ENCODE data around the gene PSMD12. TPM values are rescaled to one million over a fixed set of nuclear protein-coding genes. Genes with fewer than 3 reads are reported as not detected.
"Not testable (repeated sequence)": the region's sequence is repeated elsewhere in the genome, so short reads cannot be mapped to it uniquely, and the experiment has no call there.

Gene PSMD12
- total RNA-seq (48.0 TPM), polyA plus RNA-seq (21.1 TPM)

DNA sequence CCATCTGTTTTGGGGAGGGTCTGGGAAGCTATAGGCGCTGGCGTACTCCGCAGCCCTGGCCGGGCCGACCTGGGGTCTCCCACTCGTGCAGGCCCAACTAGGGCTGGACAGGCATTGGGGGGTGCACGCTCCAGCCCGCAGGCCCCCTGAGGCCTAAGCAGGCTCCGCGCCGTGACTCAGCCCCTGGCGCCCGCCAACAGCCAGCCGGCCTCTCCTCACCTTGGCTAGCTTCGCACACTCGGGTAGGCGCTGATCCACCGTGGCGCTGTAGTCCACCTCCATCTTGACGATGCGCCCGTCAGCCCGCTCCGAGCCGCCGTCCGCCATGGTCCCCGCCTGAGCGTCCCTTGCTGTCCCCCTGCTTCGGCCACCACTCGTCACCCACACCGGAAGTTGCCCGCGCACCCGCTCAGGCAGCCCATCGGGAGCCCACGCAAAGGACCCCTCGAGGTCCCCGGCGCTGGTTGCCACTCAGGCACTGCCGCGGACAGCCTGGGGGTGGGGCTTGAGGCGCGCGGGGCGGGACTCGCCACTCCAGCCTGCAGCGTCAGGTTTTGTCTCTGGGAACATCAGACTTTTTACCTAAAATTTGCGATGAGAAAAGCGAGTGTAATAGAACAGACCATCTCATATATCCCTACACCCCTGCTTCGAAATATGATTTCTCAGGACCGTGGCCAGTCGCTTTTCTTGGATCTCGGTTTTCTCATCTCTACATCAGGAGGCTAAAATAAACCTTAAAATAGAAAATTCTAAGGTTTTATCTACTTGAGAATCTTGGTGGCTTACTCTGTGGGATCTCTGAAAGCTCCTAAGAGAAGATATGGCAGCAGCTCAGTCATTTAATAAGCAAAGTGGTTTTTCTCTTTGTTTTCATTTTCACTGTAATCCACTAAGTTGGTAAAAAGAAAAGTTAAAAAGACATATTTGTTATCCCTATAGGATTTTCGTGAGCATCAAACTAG lies at the start of gene PSMD12:
PSMD12 (minus strand) TSS at position 385 of the 965 bp plus-strand sequence; CDS start at position 327, 58 bp downstream.
- peak within 1 kb of the TSS; percentile 96 for H3K27ac ChIP-seq (ENCODE audit: low read depth)
- DNase-seq (ENCODE audit: extremely low spot score), result peak; percentile 87
- WGBS, result 1% methylated on average over 55 of the region's 55 CpGs
- H3K4me1 ChIP-seq (ENCODE audit: insufficient read depth), result peaks cover 3% of the 10 kb centered on the region
- H3K36me3 ChIP-seq (ENCODE audit: insufficient read depth), result no peaks in the 10 kb centered on the region
- H3K4me3 ChIP-seq (ENCODE audit: low read depth, low read length), result peak within 1 kb of the TSS; percentile 79

DNA sequence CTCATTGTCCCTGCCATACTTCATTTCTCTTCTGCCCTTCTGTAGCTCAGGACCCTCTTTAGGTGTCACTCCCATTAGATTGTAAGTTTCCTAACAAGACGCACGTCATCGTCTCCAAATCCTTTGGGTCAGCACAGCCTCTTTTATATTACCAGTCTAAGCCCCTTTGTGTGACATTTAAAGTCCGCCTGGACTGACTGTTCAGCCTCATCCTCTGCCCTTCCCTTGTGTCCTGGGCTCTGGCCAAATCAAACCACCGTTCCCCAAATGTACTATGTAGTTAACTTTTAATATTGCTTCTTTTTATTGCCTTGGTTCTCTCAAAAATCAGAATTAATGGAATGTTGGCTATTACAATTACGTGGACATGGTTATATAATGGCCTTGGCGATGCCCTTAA lies 48.9 kb upstream of the PSMD12 start:
- WGBS, result 72% methylated on average over 7 of the region's 7 CpGs
- DNase-seq (ENCODE audit: extremely low spot score), result no peak
- Histone ChIP-seq H3K4me3 (ENCODE audit: low read depth, low read length) (no peak overlapping the region), H3K27ac (ENCODE audit: low read depth) (no peak overlapping the region), H3K36me3 (ENCODE audit: insufficient read depth) (no peaks in the 10 kb centered on the region), H3K4me1 (ENCODE audit: insufficient read depth) (no peaks in the 10 kb centered on the region)

DNA sequence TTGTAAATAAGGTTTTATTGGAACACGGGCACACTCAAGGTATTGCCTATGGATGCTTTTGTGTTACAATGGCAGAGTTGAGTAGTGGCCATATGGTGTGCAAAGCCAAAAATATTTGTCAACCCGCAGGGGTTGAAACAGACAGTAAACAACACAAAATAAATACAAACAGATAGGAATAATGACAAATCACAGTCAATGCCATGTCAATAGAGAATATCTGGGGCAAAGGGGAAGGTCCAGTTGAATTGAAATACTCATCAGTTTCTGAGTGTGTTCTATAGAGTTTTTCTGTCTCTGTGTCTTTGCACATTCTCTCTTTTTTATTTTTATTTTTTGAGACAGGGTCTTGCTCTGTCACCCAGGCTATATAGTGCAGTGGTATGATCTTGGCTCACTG lies 48.2 kb upstream of the PSMD12 start:
- H3K4me3 ChIP-seq (ENCODE audit: low read depth, low read length), result no peak overlapping the region
- no peaks in the 10 kb centered on the region for H3K36me3 ChIP-seq (ENCODE audit: insufficient read depth)
- DNase-seq (ENCODE audit: extremely low spot score), result no peak
- H3K27ac ChIP-seq (ENCODE audit: low read depth), result no peak overlapping the region
- no peaks in the 10 kb centered on the region for H3K4me1 ChIP-seq (ENCODE audit: insufficient read depth)
- WGBS, result 98% methylated on average over 2 of the region's 2 CpGs

DNA sequence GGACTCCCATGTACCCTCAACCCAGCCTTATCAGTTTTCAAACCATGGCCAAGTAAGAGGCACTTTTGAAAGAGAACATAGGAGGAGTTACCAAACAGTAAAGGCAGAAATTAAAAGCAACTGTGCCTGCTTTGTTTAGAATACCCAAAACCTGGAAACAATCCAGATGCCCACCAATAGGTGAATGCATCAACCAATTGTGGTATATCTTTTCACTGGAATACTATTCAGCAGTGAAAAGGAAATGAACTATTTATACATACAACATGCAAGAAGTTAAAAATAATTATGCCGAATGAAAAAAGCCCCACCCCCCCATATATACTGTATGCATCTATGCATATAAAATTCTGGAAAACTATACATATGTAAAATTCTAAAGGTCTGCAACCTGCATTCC lies 47.8 kb upstream of the PSMD12 start:
- H3K27ac ChIP-seq (ENCODE audit: low read depth), result no peak overlapping the region

DNA sequence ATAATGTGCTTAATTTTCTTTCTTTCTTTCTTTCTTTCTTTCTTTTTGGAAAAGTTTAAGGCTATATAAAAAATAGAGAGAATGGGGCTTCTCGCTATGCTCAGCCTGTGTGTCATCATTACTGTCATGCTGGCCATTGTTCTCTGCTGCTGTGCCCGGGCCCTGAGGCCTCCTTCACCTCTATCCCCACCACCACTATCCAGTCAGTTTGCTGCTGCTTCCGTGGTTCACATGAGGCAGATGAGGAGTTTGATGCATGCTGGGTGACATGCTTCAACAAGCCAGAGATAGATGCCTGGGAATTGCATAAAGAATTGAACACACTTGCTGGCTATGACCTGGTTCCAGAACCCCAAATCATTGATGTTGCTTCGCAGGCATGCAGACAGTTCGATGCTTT lies 47.0 kb upstream of the PSMD12 start:
- no peak overlapping the region for H3K27ac ChIP-seq (ENCODE audit: low read depth)
- 88% methylated on average over 5 of the region's 5 CpGs for WGBS
- no peaks in the 10 kb centered on the region for H3K4me1 ChIP-seq (ENCODE audit: insufficient read depth)
- no peaks in the 10 kb centered on the region for H3K36me3 ChIP-seq (ENCODE audit: insufficient read depth)
- no peak overlapping the region for H3K4me3 ChIP-seq (ENCODE audit: low read depth, low read length)
- no peak for DNase-seq (ENCODE audit: extremely low spot score)

More for the DNA sequence above, 47.8 kb upstream of the PSMD12 start:
- Histone ChIP-seq H3K36me3 (ENCODE audit: insufficient read depth) (no peaks in the 10 kb centered on the region), H3K4me1 (ENCODE audit: insufficient read depth) (no peaks in the 10 kb centered on the region), H3K4me3 (ENCODE audit: low read depth, low read length) (no peak overlapping the region)
- WGBS, result 99% methylated on average over 1 of the region's 1 CpG
- DNase-seq (ENCODE audit: extremely low spot score), result no peak

DNA sequence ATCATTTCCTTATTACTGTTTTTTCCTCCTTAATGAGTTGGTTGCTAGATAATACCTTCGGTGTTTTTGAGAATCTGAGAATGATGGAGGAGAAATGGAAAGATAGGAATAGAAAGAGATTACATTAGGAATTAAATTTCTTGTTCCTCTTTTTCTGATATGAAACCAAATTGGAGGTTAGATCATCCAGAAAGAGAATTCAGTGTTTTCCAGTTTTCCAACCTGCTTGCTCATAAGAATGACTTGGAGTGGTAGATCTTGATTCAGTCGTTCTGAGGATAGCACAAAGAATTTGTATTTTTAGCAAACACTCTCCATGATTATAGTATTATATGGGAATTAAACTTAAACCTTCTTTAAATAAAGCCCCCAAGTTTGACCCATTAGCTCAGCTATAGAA lies 46.6 kb upstream of the PSMD12 start:
- Histone ChIP-seq H3K4me3 (ENCODE audit: low read depth, low read length) (no peak overlapping the region), H3K36me3 (ENCODE audit: insufficient read depth) (no peaks in the 10 kb centered on the region), H3K27ac (ENCODE audit: low read depth) (no peak overlapping the region), H3K4me1 (ENCODE audit: insufficient read depth) (no peaks in the 10 kb centered on the region)
- 75% methylated on average over 2 of the region's 2 CpGs for WGBS
- DNase-seq (ENCODE audit: extremely low spot score), result no peak

DNA sequence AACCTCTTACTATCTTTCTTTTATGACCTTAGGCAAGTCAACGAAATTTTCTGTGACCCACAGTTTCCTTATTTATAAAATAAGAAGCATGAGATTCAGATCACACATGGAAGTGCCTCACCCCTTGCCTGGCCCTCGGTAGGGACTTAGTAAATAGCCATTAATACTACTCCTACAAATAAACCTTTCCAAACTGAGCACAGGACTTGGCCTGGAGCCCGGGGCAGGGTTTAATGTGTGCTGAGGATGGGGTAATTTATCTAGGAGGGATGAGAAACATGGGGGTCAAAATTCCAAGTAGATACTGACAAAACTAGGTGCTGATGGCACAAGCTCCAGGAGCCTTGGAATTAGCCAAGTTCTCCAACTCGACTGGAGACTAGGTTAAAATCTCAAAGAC lies 45.7 kb upstream of the PSMD12 start:
- WGBS, result 36% methylated on average over 4 of the region's 4 CpGs

DNA sequence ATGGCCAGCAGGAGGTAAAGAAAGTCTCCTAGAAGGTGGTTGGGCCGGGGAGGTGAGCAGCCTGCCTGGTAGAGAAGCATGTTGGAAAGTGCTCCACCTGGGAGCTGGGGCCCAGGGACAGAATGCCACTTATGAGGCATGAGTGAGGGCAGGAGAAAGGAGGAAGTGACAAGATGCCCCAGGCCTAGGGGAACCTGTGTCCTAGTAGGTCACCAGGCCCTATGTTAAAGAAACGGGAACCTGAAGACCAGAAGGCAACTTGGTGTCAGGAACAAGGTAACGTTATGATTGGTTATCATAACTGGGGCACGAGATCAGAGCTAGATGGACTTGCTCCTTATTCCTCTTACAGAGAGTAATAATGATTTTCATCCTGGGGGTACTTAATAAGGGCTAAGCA lies 45.0 kb upstream of the PSMD12 start:
- Histone ChIP-seq H3K4me3 (ENCODE audit: low read depth, low read length) (no peak overlapping the region), H3K36me3 (ENCODE audit: insufficient read depth) (no peaks in the 10 kb centered on the region), H3K4me1 (ENCODE audit: insufficient read depth) (no peaks in the 10 kb centered on the region), H3K27ac (ENCODE audit: low read depth) (no peak overlapping the region)
- 92% methylated on average over 4 of the region's 4 CpGs for WGBS
- DNase-seq (ENCODE audit: extremely low spot score), result no peak

More for the DNA sequence above, 45.7 kb upstream of the PSMD12 start:
- Histone ChIP-seq H3K36me3 (ENCODE audit: insufficient read depth) (no peaks in the 10 kb centered on the region), H3K4me3 (ENCODE audit: low read depth, low read length) (no peak overlapping the region), H3K27ac (ENCODE audit: low read depth) (no peak overlapping the region), H3K4me1 (ENCODE audit: insufficient read depth) (no peaks in the 10 kb centered on the region)
- DNase-seq (ENCODE audit: extremely low spot score), result no peak

DNA sequence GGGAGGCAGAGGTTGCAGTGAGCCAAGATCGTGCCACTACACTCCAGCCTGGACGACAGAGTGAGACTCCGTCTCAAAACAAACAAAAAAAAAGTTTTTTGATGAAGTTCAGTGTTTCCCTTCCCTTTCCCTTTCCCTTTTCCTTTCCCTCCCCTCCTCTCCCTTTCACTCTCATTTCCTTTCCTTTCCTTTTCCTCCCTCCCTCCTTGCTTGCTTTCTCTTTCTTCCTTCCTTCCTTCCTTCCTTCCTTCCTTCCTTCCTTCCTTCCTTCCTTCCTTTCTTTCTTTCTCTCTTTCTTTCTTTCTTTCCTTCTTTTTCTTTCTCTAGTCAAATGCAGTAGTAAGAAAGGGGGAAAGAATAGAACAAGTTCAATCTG lies 42.1 kb upstream of the PSMD12 start:
- not testable (repeated sequence) for H3K4me1 ChIP-seq (ENCODE audit: insufficient read depth); H3K27ac ChIP-seq (ENCODE audit: low read depth); H3K36me3 ChIP-seq (ENCODE audit: insufficient read depth); DNase-seq (ENCODE audit: extremely low spot score); H3K4me3 ChIP-seq (ENCODE audit: low read depth, low read length)
- 92% methylated on average over 3 of the region's 3 CpGs for WGBS

DNA sequence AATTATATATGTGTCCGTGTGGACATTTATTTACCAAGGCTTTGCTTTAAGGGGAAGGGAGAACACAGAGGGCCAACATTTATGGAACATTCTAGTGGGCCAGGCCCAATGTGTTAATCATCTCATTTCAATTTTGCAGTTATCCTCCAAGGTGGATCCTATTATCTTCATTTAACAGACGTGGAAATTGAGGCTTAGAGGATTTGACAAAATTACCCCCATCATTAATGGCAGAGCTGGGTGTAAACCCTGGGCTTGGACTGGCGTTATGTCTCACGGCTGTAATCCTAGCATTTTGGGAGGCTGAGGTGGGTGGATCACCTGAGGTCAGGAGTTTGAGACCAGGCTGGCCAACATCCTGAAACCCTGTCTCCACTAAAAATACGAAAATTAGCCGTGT lies 37.1 kb upstream of the PSMD12 start:
- H3K4me1 ChIP-seq (ENCODE audit: insufficient read depth), result no peaks in the 10 kb centered on the region
- WGBS, result 81% methylated on average over 6 of the region's 6 CpGs
- H3K4me3 ChIP-seq (ENCODE audit: low read depth, low read length), result no peak overlapping the region
- H3K27ac ChIP-seq (ENCODE audit: low read depth), result no peak overlapping the region
- DNase-seq (ENCODE audit: extremely low spot score), result no peak
- H3K36me3 ChIP-seq (ENCODE audit: insufficient read depth), result no peaks in the 10 kb centered on the region

DNA sequence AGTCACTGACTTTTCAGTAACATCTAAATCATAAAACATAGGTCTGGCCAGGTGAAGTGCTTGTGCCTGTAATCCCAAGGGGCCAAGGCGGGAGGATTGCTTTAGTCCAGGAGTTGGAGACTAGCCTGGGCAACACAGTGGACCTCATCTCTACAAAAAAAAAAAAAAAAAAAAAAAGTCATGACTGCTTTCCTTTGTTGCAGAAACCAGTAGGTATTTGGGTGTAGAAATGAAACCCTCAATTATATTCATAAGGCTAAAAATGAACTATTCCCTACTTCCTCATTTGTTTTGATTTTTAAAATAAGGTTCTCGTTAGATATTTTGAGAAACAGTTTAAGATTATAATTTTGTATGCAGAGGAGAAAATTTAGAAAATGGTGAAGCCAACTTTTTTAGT lies 36.7 kb upstream of the PSMD12 start:
- no peaks in the 10 kb centered on the region for H3K4me1 ChIP-seq (ENCODE audit: insufficient read depth)
- H3K36me3 ChIP-seq (ENCODE audit: insufficient read depth), result no peaks in the 10 kb centered on the region
- no peak for DNase-seq (ENCODE audit: extremely low spot score)
- H3K4me3 ChIP-seq (ENCODE audit: low read depth, low read length), result no peak overlapping the region
- 93% methylated on average over 2 of the region's 2 CpGs for WGBS
- no peak overlapping the region for H3K27ac ChIP-seq (ENCODE audit: low read depth)

DNA sequence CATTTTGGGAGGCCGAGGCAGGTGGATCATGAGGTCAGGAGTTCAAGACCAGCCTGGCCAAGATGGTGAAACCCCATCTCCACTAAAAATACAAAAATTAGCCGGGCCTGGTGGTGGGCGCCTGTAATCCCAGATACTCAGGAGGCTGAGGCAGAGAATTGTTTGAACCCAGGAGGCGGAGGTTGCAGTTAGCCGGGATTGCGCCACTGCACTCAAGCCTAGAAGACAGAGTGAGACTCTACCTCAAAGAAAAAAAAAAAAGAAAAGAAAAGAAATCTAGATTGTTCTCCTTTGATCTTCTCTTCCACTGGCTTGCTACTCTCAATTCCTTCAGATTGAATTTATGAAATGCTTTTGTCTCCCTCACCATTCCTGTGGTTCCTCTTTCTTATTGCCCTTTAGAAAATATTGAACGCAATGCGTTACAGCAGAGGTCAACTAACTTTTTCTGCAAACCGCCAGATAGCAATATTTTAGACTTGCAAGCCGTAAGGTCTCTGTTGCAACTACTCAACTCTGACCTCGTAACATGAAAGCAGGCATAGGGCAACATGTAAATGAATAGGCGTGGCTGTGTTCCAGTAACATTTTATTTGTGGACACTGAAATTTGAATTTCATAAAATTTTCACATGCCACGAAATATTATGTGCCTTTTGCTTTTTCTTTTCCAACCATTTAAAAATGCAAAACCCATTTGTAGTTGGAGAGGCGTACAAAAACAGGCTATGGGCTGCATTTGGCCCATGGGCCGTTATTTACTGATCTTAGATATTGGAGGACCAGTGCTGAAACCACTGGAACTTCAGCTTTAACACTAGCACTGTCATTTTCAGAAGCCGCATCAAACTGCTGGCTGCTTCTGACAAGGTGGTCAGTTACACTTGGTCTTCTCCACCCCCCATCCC lies 35.5 kb upstream of the PSMD12 start:
- no peak overlapping the region for H3K4me3 ChIP-seq (ENCODE audit: low read depth, low read length)
- no peaks in the 10 kb centered on the region for H3K36me3 ChIP-seq (ENCODE audit: insufficient read depth)
- no peaks in the 10 kb centered on the region for H3K4me1 ChIP-seq (ENCODE audit: insufficient read depth)
- no peak for DNase-seq (ENCODE audit: extremely low spot score)
- WGBS, result 89% methylated on average over 16 of the region's 16 CpGs
- H3K27ac ChIP-seq (ENCODE audit: low read depth), result no peak overlapping the region

DNA sequence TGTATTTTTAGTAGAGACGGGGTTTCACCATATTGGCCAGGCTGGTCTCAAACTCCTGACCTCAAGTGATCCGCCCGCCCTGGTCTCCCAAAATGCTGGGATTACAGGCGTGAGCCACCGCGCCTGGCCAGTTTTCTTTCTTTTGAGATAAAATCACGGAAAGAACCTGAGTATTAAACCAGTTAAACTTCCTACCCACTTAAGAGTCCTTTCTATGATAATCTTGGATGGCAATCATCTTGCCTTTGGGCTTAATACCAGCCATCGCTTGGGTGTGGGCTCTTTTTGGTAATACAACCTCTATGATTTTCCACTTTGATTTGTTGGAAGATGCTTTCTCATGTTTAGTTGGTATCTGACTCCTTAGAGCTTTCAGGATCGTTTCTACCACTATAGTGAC lies 34.7 kb upstream of the PSMD12 start:
- DNase-seq (ENCODE audit: extremely low spot score), result no peak
- H3K4me3 ChIP-seq (ENCODE audit: low read depth, low read length), result no peak overlapping the region
- 91% methylated on average over 9 of the region's 9 CpGs for WGBS
- H3K4me1 ChIP-seq (ENCODE audit: insufficient read depth), result no peaks in the 10 kb centered on the region
- H3K27ac ChIP-seq (ENCODE audit: low read depth), result no peak overlapping the region
- H3K36me3 ChIP-seq (ENCODE audit: insufficient read depth), result no peaks in the 10 kb centered on the region

DNA sequence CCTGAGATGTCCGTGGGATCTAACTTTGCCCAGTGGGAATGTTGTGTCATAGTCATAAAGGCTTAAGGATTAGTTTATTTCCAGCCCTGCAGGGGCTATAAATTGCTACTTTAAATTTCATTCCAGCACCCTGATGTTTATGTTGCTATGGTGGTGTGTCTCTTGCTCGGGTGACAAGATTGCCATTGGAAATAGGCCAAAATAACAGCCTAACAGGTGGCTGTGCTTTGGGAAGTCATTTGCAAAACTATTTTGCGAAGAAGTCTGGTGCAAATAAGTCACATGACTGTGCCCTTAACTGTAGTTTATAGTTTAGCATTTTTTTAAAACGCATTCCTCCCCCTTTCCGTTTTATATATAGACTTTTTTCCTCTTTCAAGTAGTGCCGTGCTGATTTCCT lies 33.8 kb upstream of the PSMD12 start:
- no peaks in the 10 kb centered on the region for H3K4me1 ChIP-seq (ENCODE audit: insufficient read depth)
- H3K4me3 ChIP-seq (ENCODE audit: low read depth, low read length), result no peak overlapping the region
- 18% methylated on average over 6 of the region's 6 CpGs for WGBS
- no peak overlapping the region for H3K27ac ChIP-seq (ENCODE audit: low read depth)
- H3K36me3 ChIP-seq (ENCODE audit: insufficient read depth), result no peaks in the 10 kb centered on the region
- no peak for DNase-seq (ENCODE audit: extremely low spot score)

Measured in urinary bladder (tissue), 4 donors.